Keratinocyte (primary cell): ENCODE data around the gene ETFRF1. TPM values are rescaled to one million over a fixed set of nuclear protein-coding genes. Genes with fewer than 3 reads are reported as not detected.

Source experiments
- DNase-seq: peaks from one replicate; pipeline ENCODE4 v3.0.0-alpha.2; 2011; ENCODE audit warnings: low read depth, missing footprints, low spot score
- FAIRE-seq: peaks from 2 replicates; lab custom pipeline; 2011; peaks lifted over from hg19 to GRCh38; lab: Jason Lieb, UNC
- H2AFZ ChIP-seq: 2 replicates; pipeline ENCODE4 v1.6.0; 2012; ENCODE audit warnings: low read length, control low read depth, inconsistent platforms; ENCODE audit not compliant: control insufficient read depth
- H3K27ac ChIP-seq: 2 replicates; pipeline ENCODE4 v1.5.1; 2011; ENCODE audit warnings: low read length; ENCODE audit not compliant: control insufficient read depth, insufficient read depth
- H3K27me3 ChIP-seq: 3 replicates; pipeline ENCODE4 v1.6.0; 2011; ENCODE audit warnings: low read length; ENCODE audit not compliant: control insufficient read depth, insufficient read depth; ENCODE audit errors: extremely low read depth
- H3K36me3 ChIP-seq, 2 experiments: 2 replicates in 1 of 2; 3 replicates in 1 of 2; pipeline ENCODE4 v1.5.1; 2011; ENCODE audit warnings: low read length in 2 of 2, mild to moderate bottlenecking in 1 of 2; ENCODE audit not compliant: control insufficient read depth in 2 of 2, insufficient read depth in 2 of 2; ENCODE audit errors: extremely low read depth in 1 of 2
- H3K4me1 ChIP-seq: 3 replicates; pipeline ENCODE4 v1.5.1; 2011; ENCODE audit warnings: low read length; ENCODE audit not compliant: control insufficient read depth, insufficient read depth; ENCODE audit errors: extremely low read depth
- H3K4me2 ChIP-seq: 3 replicates; pipeline ENCODE4 v1.6.0; 2011; ENCODE audit warnings: low read depth, low read length; ENCODE audit not compliant: control insufficient read depth, insufficient read depth; ENCODE audit errors: extremely low read depth
- H3K4me3 ChIP-seq, 3 experiments: fragments of 200-600 bp in 1 of 3; sonication (generic) in 1 of 3; 2 replicates in 2 of 3; 3 replicates in 1 of 3; pipeline ENCODE4 v1.5.1; 2011 to 2016; ENCODE audit warnings: low read length in 3 of 3, mild to moderate bottlenecking in 3 of 3, control low read depth in 2 of 3, inconsistent platforms in 1 of 3, low read depth in 1 of 3, mixed read lengths in 1 of 3, mixed run types in 1 of 3, moderate library complexity in 1 of 3; ENCODE audit not compliant: control insufficient read depth in 2 of 3, insufficient read depth in 2 of 3; ENCODE audit errors: extremely low read depth in 1 of 3
- H3K79me2 ChIP-seq: 2 replicates; pipeline ENCODE4 v1.6.0; 2012; ENCODE audit warnings: low read length; ENCODE audit not compliant: control insufficient read depth, insufficient read depth
- H3K9ac ChIP-seq: 3 replicates; pipeline ENCODE4 v1.6.0; 2011; ENCODE audit warnings: low read length; ENCODE audit not compliant: control insufficient read depth, insufficient read depth; ENCODE audit errors: extremely low read depth
- H3K9me1 ChIP-seq: 3 replicates; pipeline ENCODE4 v1.6.0; 2011; ENCODE audit warnings: low read length; ENCODE audit not compliant: control insufficient read depth, insufficient read depth; ENCODE audit errors: extremely low read depth
- H3K9me3 ChIP-seq: 2 replicates; pipeline ENCODE4 v1.5.1; 2012; ENCODE audit warnings: low read depth, low read length; ENCODE audit not compliant: control insufficient read depth
- H4K20me1 ChIP-seq: 3 replicates; pipeline ENCODE4 v1.6.0; 2011; ENCODE audit warnings: low read length; ENCODE audit not compliant: control insufficient read depth, insufficient read depth; ENCODE audit errors: extremely low read depth
- CTCF ChIP-seq, 3 experiments: IDR thresholded peaks in 1 of 3; conservative IDR thresholded peaks in 1 of 3; optimal IDR thresholded peaks in 1 of 3; 2 replicates in 2 of 3; 3 replicates in 1 of 3; pipeline versions ENCODE3 to v1.5.1; 2011; ENCODE audit warnings: low read length in 3 of 3, mild to moderate bottlenecking in 3 of 3, moderate library complexity in 2 of 3, control low read depth in 1 of 3, inconsistent platforms in 1 of 3; ENCODE audit not compliant: insufficient read depth in 2 of 3; ENCODE audit errors: extremely low read depth in 1 of 3
- EZH2 ChIP-seq: IDR thresholded peaks from one replicate; pipeline ENCODE4 v1.6.1; 2012; ENCODE audit warnings: inconsistent platforms, mild to moderate bottlenecking, low read length, moderate library complexity
- dilution Hi-C: fragments of 300-500 bp; cut with MboI; formaldehyde crosslinking; loops from one replicate; pipeline ENCODE4 v1.7.0; 2020; ENCODE audit warnings: low sequenced_read_pairs; ENCODE audit not compliant: extremely low pct_ligation_motif_present
- polyA plus RNA-seq, 5 experiments: library from polyadenylated mRNA; depleted of rRNA in 3 of 5; stranded (reverse) in 3 of 5; stranded (forward) in 1 of 5; unstranded in 1 of 5; fragments of >200 nt; gene quantifications; 1 replicate in 1 of 5; 2 replicates in 3 of 5; 3 replicates in 1 of 5; pipeline versions ENCODE4 v1.2.1 to v1.2.3, GENCODE V29; 2011 to 2012; ENCODE audit warnings: missing spikeins in 2 of 5, low read depth in 1 of 5, low replicate concordance in 1 of 5

Gene ETFRF1
- polyA plus RNA-seq, 1 donor (not counting 4 experiments of a cell fraction or from before 2014, with no cell fraction given) = 13.6 TPM

GRCh38 chr12:25242981-25243679 lies 48.1 kb downstream of the ETFRF1 start:
- H3K9me3 ChIP-seq = no peaks in the 10 kb centered on the region
- H3K36me3 ChIP-seq = peaks cover 0 to 3% of the 10 kb centered on the region in 2 experiments
- no peak overlapping the region for H2AFZ ChIP-seq
- peaks cover 62% of the 10 kb centered on the region for H3K79me2 ChIP-seq
- no peak overlapping the region for H3K27ac ChIP-seq
- no peaks in the 10 kb centered on the region for H4K20me1 ChIP-seq
- H3K9ac ChIP-seq = no peak overlapping the region
- H3K9me1 ChIP-seq = no peaks in the 10 kb centered on the region
- H3K4me2 ChIP-seq = no peak overlapping the region
- TF ChIP-seq EZH2 = no peak
- no peak for TF ChIP-seq CTCF (optimal IDR thresholded peaks at IDR 0.05 in 1 of 3, IDR thresholded peaks at IDR 0.05 in 1 of 3, conservative IDR thresholded peaks at IDR 0.05 in 1 of 3; ENCODE audit: extremely low read depth in 1 of 3, insufficient read depth in 2 of 3, low read length in 3 of 3)
- no peak for FAIRE-seq
- H3K4me3 ChIP-seq = no peak overlapping the region
- DNase-seq = no peak
- H3K27me3 ChIP-seq = no peaks in the 10 kb centered on the region
- dilution Hi-C loops = no loop called here
- no peaks in the 10 kb centered on the region for H3K4me1 ChIP-seq

- dilution Hi-C loops = no loop called here
- H3K9me1 ChIP-seq = no peaks in the 10 kb centered on the region
- no peaks in the 10 kb centered on the region for H3K4me1 ChIP-seq
- peaks cover 62% of the 10 kb centered on the region for H3K79me2 ChIP-seq
- H3K9me3 ChIP-seq = no peaks in the 10 kb centered on the region
- H3K27ac ChIP-seq = no peak overlapping the region
- TF ChIP-seq CTCF (optimal IDR thresholded peaks at IDR 0.05 in 1 of 3, IDR thresholded peaks at IDR 0.05 in 1 of 3, conservative IDR thresholded peaks at IDR 0.05 in 1 of 3; ENCODE audit: extremely low read depth in 1 of 3, insufficient read depth in 2 of 3, low read length in 3 of 3) (no peak), EZH2 (no peak)
- H3K27me3 ChIP-seq = no peaks in the 10 kb centered on the region
- no peak for FAIRE-seq
- H2AFZ ChIP-seq = no peak overlapping the region
- H3K4me3 ChIP-seq = no peak overlapping the region
- no peak overlapping the region for H3K4me2 ChIP-seq
- DNase-seq = no peak
- H3K36me3 ChIP-seq = peaks cover 1 to 3% of the 10 kb centered on the region in 2 experiments
- H3K9ac ChIP-seq = no peak overlapping the region
- no peaks in the 10 kb centered on the region for H4K20me1 ChIP-seq
These were observed 48.6 kb downstream of the ETFRF1 start for GRCh38 chr12:25243680-25243990.
